ENCODE results near the gene SH3GL1.
A peak's percentile ranks its signal among the peaks of the same experiment; 100 is the strongest.

The SH3GL1 gene

GRCh38 chr19:4431808-4432674 lies 31.7 kb upstream of the SH3GL1 start:
- no peak for DNase-seq (ENCODE audit: low spot score)

- DNase-seq (ENCODE audit: low spot score), result no peak
Measured at GRCh38 chr19:4431296-4431695, 30.9 kb upstream of the SH3GL1 start.

DNA sequence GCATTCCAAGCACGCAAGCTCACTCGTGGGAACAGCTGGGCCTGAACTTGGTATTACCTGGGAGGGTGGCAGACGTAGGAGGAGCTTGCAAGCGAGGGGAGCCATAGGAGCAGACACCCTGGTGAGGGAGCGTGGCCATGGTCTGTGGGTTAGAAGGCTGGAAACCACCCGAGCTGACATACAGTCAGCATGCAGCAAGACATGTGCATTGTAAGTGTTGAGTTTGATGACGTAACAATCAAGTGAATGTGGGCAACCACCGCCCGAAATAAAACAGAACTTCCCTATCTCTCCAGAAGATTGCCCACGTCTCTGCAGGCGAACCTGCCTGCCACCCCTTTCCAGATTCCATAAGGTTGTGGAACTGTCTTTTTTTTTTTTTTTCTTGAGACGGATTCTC lies 30.4 kb upstream of the SH3GL1 start:
- no peak for DNase-seq (ENCODE audit: low spot score)

- no peak for DNase-seq (ENCODE audit: low spot score)
Measured at GRCh38 chr19:4429771-4430171, 29.4 kb upstream of the SH3GL1 start.

DNA sequence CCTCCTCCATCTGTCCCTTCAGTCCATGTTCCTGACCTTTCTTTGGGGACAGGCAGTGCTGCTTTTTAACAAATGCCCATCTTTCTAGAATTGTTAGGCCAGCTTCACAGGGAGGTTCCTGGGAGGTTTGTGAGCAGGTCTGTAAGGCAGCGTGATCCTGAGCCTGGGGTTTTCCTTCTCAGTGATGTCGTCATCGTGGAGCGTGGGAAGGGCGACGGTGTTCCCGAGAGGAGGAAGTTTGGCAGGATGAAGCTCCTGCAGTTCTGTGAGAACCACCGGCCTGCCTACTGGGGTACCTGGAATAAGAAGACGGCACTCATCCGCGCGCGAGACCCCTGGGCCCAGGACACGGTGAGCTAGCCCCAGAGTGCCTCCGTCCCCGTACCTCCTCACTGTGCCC lies 28.9 kb upstream of the SH3GL1 start:
- DNase-seq (ENCODE audit: low spot score), result no peak

DNA sequence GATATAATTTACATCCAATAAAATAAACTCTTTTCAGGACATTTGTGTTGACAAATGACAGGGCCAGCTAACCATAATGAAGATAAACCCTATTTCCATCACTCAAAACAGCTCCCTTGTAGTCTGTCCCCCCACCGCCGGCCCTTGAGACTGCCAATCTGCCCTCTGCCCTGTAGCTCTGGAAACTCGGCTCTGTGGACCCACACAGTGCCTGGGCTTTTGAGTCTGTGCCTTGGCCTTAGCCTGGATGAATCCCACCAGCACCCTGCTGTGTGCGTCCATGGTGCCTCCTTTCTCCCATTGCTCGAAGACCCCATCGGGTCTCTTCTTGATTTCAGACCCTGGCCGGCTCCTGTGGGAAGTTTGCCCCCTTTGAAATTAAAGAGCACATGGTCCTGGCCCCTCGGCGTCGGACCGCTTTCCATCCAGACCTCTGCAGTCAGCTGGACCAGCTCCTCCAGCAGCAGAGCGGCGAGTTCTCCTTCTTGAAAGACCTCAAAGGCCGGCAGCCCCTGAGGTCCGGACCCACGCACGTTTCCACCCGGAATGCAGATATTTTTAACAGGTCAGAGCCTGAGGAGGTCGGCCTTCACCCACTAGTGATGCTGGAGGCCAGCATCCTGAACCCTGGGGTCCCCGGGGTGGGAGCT lies 28.1 kb upstream of the SH3GL1 start:
- no peak for DNase-seq (ENCODE audit: low spot score)

- DNase-seq (ENCODE audit: low spot score), result no peak
Measured at GRCh38 chr19:4425537-4425936, 25.2 kb upstream of the SH3GL1 start.

- no peak for DNase-seq (ENCODE audit: low spot score)
Measured at GRCh38 chr19:4423416-4424126, 23.2 kb upstream of the SH3GL1 start.

- DNase-seq (ENCODE audit: low spot score), result no peak
Measured at GRCh38 chr19:4416268-4416667, 15.9 kb upstream of the SH3GL1 start.

- DNase-seq (ENCODE audit: low spot score), result no peak
Measured at GRCh38 chr19:4415352-4415751, 15.0 kb upstream of the SH3GL1 start.

DNA sequence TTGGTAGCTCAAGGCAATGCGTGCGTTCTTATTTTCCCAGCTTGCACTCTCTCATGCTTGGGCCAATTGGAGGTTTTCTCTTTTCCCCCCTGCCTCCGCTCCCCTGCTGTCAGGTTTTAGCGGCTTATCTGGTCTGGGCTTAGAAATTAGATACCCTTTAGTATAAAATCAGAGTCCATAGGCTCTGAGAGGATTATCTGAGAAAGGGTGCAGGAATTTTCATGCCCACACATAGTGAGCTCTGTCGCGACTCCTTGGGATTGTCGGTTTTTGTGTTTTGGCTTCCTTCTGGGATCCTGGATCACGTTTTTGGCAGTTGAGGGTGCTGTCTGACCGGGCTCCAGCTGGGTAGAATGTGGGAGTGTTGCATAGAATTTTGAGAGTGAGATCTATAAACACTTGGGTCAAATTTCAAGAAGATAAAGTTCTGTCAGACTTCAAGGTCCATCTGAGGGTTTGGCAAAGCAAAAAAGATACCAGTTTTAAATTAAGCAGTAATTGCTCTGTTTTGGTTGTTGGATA lies 14.5 kb upstream of the SH3GL1 start:
- no peak for DNase-seq (ENCODE audit: low spot score)

- no peak for DNase-seq (ENCODE audit: low spot score)
Measured at GRCh38 chr19:4414144-4414799, 13.9 kb upstream of the SH3GL1 start.

- no peak for DNase-seq (ENCODE audit: low spot score)
Measured at GRCh38 chr19:4413588-4413987, 13.2 kb upstream of the SH3GL1 start.

DNA sequence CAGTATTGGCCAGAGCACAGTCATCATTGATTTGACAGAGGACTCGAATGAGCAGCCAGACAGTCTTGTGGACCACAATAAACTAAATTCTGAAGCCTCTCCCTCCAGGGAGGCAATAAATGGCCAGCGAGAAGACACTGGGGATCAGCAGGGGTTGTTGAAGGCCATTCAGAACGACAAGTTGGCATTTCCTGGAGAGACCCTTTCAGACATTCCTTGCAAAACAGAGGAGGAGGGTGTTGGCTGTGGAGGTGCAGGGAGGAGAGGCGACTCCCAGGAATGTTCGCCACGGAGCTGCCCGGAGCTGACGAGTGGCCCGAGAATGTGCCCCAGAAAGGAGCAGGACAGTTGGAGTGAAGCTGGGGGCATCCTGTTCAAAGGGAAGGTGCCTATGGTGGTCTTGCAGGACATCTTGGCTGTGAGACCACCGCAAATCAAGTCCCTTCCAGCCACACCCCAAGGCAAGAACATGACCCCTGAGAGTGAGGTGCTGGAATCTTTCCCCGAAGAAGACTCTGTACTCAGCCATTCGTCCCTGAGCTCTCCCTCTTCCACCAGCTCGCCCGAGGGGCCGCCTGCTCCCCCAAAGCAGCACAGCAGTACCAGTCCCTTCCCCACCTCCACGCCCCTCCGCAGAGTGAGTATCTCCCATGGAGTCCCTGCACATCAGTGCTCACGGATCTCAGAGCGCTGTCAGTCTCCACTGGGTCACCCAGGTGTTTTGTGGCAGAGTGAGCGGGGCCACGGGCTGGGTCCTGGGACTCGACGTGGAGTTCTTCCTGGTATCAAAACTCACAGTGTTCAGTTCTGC lies 9.0 kb upstream of the SH3GL1 start:
- no peak for DNase-seq (ENCODE audit: low spot score)

GRCh38 chr19:4406626-4407025 lies 6.3 kb upstream of the SH3GL1 start:
- DNase-seq (ENCODE audit: low spot score), result no peak

- no peak for DNase-seq (ENCODE audit: low spot score)
Measured at GRCh38 chr19:4405977-4406376, 5.6 kb upstream of the SH3GL1 start.

GRCh38 chr19:4403005-4403761 lies 2.8 kb upstream of the SH3GL1 start:
- no peak for DNase-seq (ENCODE audit: low spot score)

DNA sequence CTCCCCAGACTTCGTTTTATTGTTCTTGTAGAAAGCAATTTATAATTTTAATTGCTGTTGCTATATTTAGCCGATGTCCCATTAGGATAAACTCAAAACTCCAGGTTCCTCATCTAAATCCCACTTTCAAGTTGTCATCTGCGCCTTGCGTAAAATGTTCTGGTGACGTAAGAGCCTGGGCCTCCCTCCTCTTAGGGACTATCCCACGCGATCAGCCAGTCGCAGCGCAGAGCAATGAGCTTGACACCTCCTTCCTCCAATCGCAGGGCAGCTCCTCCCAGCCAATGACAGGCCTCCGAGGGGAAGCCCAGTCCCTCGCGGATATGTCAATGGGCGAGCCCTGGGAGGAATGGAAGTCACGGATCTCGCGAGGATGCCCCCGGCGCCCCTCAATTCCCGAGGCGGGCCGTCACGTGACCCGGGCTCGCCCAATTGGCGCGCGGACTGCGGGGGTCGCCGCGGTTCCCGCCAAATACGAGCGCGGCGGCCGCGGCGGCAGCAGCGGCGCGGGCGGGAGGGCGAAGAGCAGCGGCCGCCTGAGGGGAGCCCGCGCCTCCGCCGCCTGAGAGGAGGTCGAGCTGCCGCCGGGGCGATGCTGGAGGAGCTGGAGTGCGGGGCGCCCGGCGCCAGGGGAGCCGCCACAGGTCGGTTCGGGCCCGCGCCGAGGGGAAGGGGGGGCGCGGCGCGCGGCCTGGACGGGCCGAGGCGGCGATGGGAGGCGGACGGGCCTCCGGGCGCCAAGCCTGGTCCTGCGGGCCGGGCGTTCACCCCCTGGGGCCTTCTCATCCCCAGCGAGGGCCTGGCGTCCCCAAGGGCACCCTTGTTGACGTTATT lies 2.0 kb upstream of the SH3GL1 start, which contains the start of gene CHAF1A:
CHAF1A (plus strand) TSS at position 470 of the 834 bp plus-strand sequence; CDS start at position 593, 123 bp downstream.
- peak; percentile 100 for DNase-seq (ENCODE audit: low spot score)

GRCh38 chr19:4401769-4402170 lies 1.4 kb upstream of the SH3GL1 start:
- DNase-seq (ENCODE audit: low spot score), result no peak

DNA sequence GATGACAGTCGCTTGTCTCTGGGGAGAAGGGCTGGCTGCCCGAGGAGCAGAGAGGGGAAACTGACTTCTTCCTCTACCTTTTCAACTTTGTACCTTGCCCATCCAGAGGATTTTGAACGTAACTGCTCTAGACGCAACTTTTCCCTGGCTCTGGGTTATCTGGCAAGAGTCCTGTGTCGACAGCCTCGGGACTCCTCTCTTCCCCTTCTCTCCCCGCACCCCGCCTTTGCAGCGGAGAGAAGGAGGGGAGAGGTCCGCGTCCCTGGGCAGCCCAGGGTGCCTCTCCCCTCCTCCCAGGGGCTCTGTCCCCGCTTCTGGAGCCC lies 574 bp downstream of the SH3GL1 start:
- DNase-seq (ENCODE audit: low spot score), result no peak
